MCF 10A (cell line): ENCODE data around the gene MAPKAP1. TPM values are rescaled to one million over a fixed set of nuclear protein-coding genes. Genes with fewer than 3 reads are reported as not detected.

Source experiments
- BruUV-seq: library from RNA; stranded (reverse); fragments of 400-500 nt; replicated peaks from 2 replicates; lab custom pipeline; 2021; lab: Mats Ljungman, UMichigan
- CTCF ChIA-PET: fragments of 300-600 bp; sonication (Branson Sonifier 250); formaldehyde crosslinking; extraction: SDS; loops from one replicate; lab custom pipeline; 2021; ENCODE audit warnings: antibody characterized with exemption, inconsistent platforms; lab: Yijun Ruan, JAX
- POLR2A ChIA-PET: fragments of 300-600, 350-650 bp; sonication (Branson Sonifier 250); formaldehyde crosslinking; extraction: SDS; loops from one replicate; lab custom pipeline; 2020; ENCODE audit warnings: antibody characterized with exemption, inconsistent platforms; lab: Yijun Ruan, JAX
- DNase-seq: peaks from one replicate; pipeline ENCODE4 v3.0.0-alpha.2; 2018; ENCODE audit not compliant: unreplicated experiment
- H3K27ac Mint-ChIP-seq: one replicate; pipeline ENCODE4 v1.8.0; 2022; ENCODE audit warnings: mild to moderate bottlenecking, low read depth, mixed read lengths; ENCODE audit not compliant: unreplicated experiment
- H3K27me3 Mint-ChIP-seq: one replicate; pipeline ENCODE4 v1.8.0; 2022; ENCODE audit warnings: mixed read lengths; ENCODE audit not compliant: insufficient read depth, unreplicated experiment
- H3K36me3 Mint-ChIP-seq: one replicate; pipeline ENCODE4 v1.8.0; 2022; ENCODE audit warnings: mild to moderate bottlenecking, moderate library complexity, mixed read lengths; ENCODE audit not compliant: insufficient read depth, unreplicated experiment
- H3K4me1 Mint-ChIP-seq: one replicate; pipeline ENCODE4 v1.8.0; 2022; ENCODE audit warnings: mixed read lengths; ENCODE audit not compliant: insufficient read depth, unreplicated experiment
- H3K4me3 Mint-ChIP-seq: one replicate; pipeline ENCODE4 v1.8.0; 2022; ENCODE audit warnings: mild to moderate bottlenecking, moderate library complexity, mixed read lengths; ENCODE audit not compliant: unreplicated experiment
- H3K9me3 Mint-ChIP-seq: one replicate; pipeline ENCODE4 v1.8.0; 2022; ENCODE audit warnings: mixed read lengths; ENCODE audit not compliant: unreplicated experiment
- intact Hi-C: fragments of 100-400 bp; cut with micrococcal nuclease; formaldehyde crosslinking; loops from 2 replicates; pipeline ENCODE4 v1.14.1; 2022
- total RNA-seq: library from RNA; stranded (reverse); gene quantifications from 2 replicates; pipeline ENCODE4 v1.2.3, GENCODE V29; 2022
- TF ChIP-seq, protein P1 (sequence below): fragments of 200-600 bp; IDR thresholded peaks from one replicate; pipeline ENCODE4 v1.8.0; 2022; ENCODE audit warnings: antibody characterized with exemption, mild to moderate bottlenecking; ENCODE audit not compliant: unreplicated experiment

MAPKAP1 gene
- total RNA-seq, 1 experiment from 2014 or later = 74.9 TPM

DNA sequence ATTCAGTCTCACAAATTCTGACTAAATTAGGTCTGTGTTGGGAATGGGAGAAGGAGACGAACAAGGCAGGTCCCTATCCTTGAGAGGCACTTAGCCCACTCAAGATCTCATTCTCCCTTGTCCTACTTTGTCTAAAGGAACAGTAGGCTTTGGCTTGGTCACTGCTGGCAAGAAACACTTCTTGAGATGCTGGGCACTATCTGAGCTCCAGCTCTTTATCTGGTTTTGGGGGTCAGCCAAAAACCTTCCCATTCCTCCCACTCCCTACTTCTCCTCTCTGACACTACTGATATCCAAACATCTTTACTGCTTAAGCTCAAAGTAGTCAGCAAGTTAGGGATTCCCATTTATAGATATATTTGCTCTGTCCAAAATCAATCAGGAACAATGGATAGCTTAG is 155.2 kb downstream of the MAPKAP1 start:
- intact Hi-C loops = no loop called here
- no peaks in the 10 kb centered on the region for H3K27me3 Mint-ChIP-seq
- DNase-seq = no peak

DNA sequence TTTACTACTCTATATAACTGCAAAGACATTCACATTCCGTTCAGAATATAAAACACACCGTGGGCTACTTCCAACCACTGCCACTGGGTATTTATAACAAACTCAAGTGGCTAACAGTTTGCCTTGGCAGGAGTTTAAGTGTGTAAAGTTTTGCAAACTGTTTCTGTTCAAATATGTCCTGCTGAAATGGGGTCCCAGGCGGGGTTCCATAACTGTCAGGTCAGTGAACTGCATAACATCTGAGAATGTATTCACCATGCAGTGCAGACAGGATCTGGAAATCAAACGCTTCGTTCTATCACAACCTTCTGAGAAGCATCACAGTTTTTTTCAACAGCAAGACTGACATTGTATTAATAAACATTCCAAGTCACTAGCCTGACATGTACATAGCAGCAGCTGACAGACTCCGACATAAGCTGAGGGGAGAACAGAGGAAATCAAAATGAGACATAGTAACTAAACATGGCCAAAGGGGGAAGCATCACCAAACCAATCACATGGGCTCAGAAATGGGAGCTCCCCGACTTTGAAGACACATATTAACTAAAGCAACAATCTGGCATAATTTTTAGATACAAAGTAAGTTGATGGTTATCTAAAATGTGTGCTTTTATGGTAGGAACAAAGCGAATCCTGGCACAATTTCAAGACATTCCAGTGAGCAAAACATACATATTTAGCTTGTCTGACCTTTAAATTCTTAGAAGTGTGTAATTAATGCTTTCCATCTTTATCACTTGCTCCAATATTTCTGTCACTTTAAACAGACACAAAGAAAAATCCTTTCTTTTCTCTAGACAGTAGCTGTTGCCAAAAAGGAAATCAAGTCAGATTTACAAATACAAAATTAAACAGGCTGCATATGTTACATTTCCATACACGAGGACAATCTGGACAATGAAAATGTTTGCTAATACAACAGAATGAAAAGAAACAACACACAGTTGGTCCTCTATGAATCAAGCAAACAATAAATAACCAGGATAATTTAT is 156.8 kb downstream of the MAPKAP1 start:
- ChIA-PET CTCF (interaction anchor here (0.6 to 1.9 kb wide), 2 partner anchors 9 to 32 kb away, joined by 3 to 6 read pairs; no protein-coding TSS in a partner anchor), POLR2A (interaction anchor here (0.6 to 1.3 kb wide), 4 partner anchors 9 to 801 kb away, joined by 3 to 4 read pairs (median 3); no protein-coding TSS in a partner anchor)
- intact Hi-C loops = loop anchor here (10.0 kb wide), 1 partner anchor 125 kb away; no protein-coding TSS in a partner anchor
- no TSS peak for BruUV-seq
- H3K36me3 Mint-ChIP-seq = peaks cover 14% of the 10 kb centered on the region
- no peaks in the 10 kb centered on the region for H3K27me3 Mint-ChIP-seq
- H3K4me1 Mint-ChIP-seq = peaks cover 13% of the 10 kb centered on the region
- no peaks in the 10 kb centered on the region for H3K9me3 Mint-ChIP-seq
- H3K4me3 Mint-ChIP-seq = no peak overlapping the region
- DNase-seq = no peak
- peak overlapping the region; percentile 42 for H3K27ac Mint-ChIP-seq
- TF ChIP-seq, protein P1, sequence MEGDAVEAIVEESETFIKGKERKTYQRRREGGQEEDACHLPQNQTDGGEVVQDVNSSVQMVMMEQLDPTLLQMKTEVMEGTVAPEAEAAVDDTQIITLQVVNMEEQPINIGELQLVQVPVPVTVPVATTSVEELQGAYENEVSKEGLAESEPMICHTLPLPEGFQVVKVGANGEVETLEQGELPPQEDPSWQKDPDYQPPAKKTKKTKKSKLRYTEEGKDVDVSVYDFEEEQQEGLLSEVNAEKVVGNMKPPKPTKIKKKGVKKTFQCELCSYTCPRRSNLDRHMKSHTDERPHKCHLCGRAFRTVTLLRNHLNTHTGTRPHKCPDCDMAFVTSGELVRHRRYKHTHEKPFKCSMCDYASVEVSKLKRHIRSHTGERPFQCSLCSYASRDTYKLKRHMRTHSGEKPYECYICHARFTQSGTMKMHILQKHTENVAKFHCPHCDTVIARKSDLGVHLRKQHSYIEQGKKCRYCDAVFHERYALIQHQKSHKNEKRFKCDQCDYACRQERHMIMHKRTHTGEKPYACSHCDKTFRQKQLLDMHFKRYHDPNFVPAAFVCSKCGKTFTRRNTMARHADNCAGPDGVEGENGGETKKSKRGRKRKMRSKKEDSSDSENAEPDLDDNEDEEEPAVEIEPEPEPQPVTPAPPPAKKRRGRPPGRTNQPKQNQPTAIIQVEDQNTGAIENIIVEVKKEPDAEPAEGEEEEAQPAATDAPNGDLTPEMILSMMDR = no peak

More for the DNA sequence above, 155.2 kb downstream of the MAPKAP1 start:
- TF ChIP-seq, protein P1 = no peak
- Mint-ChIP-seq H3K36me3 (peaks cover 17% of the 10 kb centered on the region), H3K4me1 (peaks cover 9% of the 10 kb centered on the region), H3K9me3 (no peaks in the 10 kb centered on the region), H3K4me3 (no peak overlapping the region), H3K27ac (no peak overlapping the region)
- CTCF ChIA-PET = interaction anchor here (0.6 to 1.6 kb wide), 3 partner anchors 9 to 469 kb away, joined by 3 to 5 read pairs (median 3); no protein-coding TSS in a partner anchor
- BruUV-seq = no TSS peak
- POLR2A ChIA-PET = interaction anchor here (0.7 to 1.2 kb wide), 5 partner anchors 9 to 156 kb away, joined by 3 to 4 read pairs (median 4); no protein-coding TSS in a partner anchor

DNA sequence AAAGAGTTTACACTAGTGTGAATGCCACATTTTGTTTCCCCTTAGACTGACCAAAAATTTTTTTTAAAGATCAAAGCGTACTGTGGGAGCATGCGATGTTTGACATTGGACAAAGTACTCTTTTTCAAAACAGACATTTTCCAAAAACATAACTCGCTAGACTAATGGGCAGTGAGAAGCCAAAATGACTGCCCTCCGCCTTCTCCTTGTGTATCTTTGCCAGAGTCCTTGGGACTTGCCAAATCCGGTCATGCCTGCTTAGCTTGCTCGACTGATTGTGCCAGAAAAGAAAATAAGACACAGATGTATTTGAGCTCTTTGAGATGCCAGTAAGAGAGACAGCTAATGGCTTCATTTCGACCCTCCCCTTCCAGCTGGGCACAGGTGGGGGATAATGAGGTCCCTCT is 157.5 kb downstream of the MAPKAP1 start:
- Mint-ChIP-seq H3K27ac (no peak overlapping the region), H3K4me3 (no peak overlapping the region), H3K9me3 (no peaks in the 10 kb centered on the region), H3K4me1 (peaks cover 19% of the 10 kb centered on the region), H3K27me3 (no peaks in the 10 kb centered on the region), H3K36me3 (peaks cover 15% of the 10 kb centered on the region)
- TF ChIP-seq, protein P1 = no peak
- no TSS peak for BruUV-seq
- POLR2A ChIA-PET = interaction anchor here (0.6 kb wide), 1 partner anchor 801 kb away, joined by 3 read pairs; no protein-coding TSS in a partner anchor
- no peak for DNase-seq
- intact Hi-C loops = loop anchor here (10.0 kb wide), 1 partner anchor 125 kb away; no protein-coding TSS in a partner anchor
- CTCF ChIA-PET = interaction anchor here (1.9 kb wide), 1 partner anchor 9 kb away, joined by 6 read pairs; no protein-coding TSS in a partner anchor

DNA sequence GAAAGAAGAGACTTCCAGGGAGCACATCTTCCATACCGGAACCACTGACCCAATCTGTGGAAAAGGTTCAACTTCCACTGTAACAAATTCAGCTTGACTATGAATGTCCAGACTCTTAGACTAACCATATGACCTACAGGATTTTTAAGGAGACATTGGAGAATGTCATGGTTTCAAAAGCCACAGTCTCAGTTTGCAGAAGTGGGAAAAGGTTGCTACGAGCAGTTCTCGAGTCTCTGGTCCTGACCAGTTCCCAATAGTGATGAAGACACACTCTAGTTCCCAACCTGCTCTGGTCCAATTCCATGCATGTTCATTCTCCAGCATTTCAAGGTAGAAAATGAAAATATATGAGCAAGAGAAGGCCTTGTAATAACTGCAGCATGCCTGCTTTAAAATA is 158.0 kb downstream of the MAPKAP1 start:
- CTCF ChIA-PET = interaction anchor here (1.9 kb wide), 1 partner anchor 10 kb away, joined by 6 read pairs; no protein-coding TSS in a partner anchor
- no peaks in the 10 kb centered on the region for H3K27me3 Mint-ChIP-seq

More for the DNA sequence above, 158.0 kb downstream of the MAPKAP1 start:
- TF ChIP-seq, protein P1 = no peak
- intact Hi-C loops = loop anchor here (10.0 kb wide), 1 partner anchor 124 kb away; no protein-coding TSS in a partner anchor
- Mint-ChIP-seq H3K9me3 (no peaks in the 10 kb centered on the region), H3K27ac (no peak overlapping the region), H3K4me3 (no peak overlapping the region), H3K36me3 (peaks cover 15% of the 10 kb centered on the region), H3K4me1 (peaks cover 19% of the 10 kb centered on the region)
- DNase-seq = no peak
- POLR2A ChIA-PET = interaction anchor here (0.6 to 1.4 kb wide), 3 partner anchors 9 to 802 kb away, joined by 3 to 4 read pairs (median 3); no protein-coding TSS in a partner anchor
- no TSS peak for BruUV-seq
